K562 (cell line): ENCODE results near the gene CEP76. TPM values are rescaled to one million over a fixed set of nuclear protein-coding genes. Genes with fewer than 3 reads are reported as not detected.

ENCODE experiments used
- CTBP1 ChIP-seq: fragments of 450-650 bp; IDR thresholded peaks from 2 replicates; pipeline ENCODE4 v1.6.1; 2016; ENCODE audit warnings: borderline replicate concordance
- FOXM1 ChIP-seq, 2 experiments: fragments of 450-650 bp in 1 of 2; sonication (generic) in 1 of 2; formaldehyde crosslinking in 1 of 2; IDR thresholded peaks; 2 replicates each; pipeline versions ENCODE4 v1.6.1 to v1.9.0; 2017 to 2022; ENCODE audit warnings: low read depth in 2 of 2, mild to moderate bottlenecking in 2 of 2, missing genetic modification reagents in 1 of 2, moderate library complexity in 1 of 2
- L3MBTL2 ChIP-seq: fragments of 450-650 bp; IDR thresholded peaks from 2 replicates; pipeline ENCODE4 v1.6.1; 2016; ENCODE audit warnings: mild to moderate bottlenecking, moderate library complexity
- REST ChIP-seq, 2 experiments: fragments of 450-650 bp; formaldehyde crosslinking in 1 of 2; IDR thresholded peaks; 2 replicates each; pipeline versions ENCODE4 v1.4.0 to v1.6.1; 2014 to 2020; ENCODE audit warnings: mild to moderate bottlenecking in 2 of 2, borderline replicate concordance in 1 of 2, low read depth in 1 of 2
- polyA plus RNA-seq, 8 experiments: library from polyadenylated mRNA; depleted of rRNA in 4 of 8; stranded (reverse) in 5 of 8; unstranded in 3 of 8; fragments of >200 nt; fragmentation: Nextera tagmentation in 2 of 8; fragmentation: Illumina TruSeq in 1 of 8; extraction: Ambion mirVana in 2 of 8; extraction: Trizol in 1 of 8; gene quantifications; 2 replicates each; pipeline versions ENCODE4 v1.2.1 to v1.2.3, GENCODE V29; 2011 to 2014; ENCODE audit warnings: inconsistent platforms in 1 of 8, missing spikeins in 1 of 8
- total RNA-seq, 7 experiments: library from RNA; depleted of rRNA in 6 of 7; stranded (reverse); fragments of >200 nt in 6 of 7; fragmentation: Illumina TruSeq in 2 of 7; extraction: Trizol in 2 of 7; gene quantifications; 2 replicates each; pipeline versions ENCODE4 v1.2.1 to v1.2.3, GENCODE V29; 2011 to 2021; ENCODE audit warnings: low replicate concordance in 1 of 7
- TF ChIP-seq, protein P1 (sequence below), 2 experiments: fragments of 450-650 bp in 1 of 2; sonication (generic) in 1 of 2; formaldehyde crosslinking in 1 of 2; IDR thresholded peaks; 2 replicates each; pipeline versions ENCODE4 v1.7.1 to v1.9.0; 2016 to 2022; ENCODE audit warnings: inconsistent platforms in 1 of 2, mild to moderate bottlenecking in 1 of 2, missing genetic modification reagents in 1 of 2

Gene CEP76
- total and polyA plus RNA-seq, 9 of the 15 experiments (the other 6 are each of a cell fraction or from before 2014, with no cell fraction given), result 5.3 to 27.3 (median 19.3) TPM

GRCh38 chr18:12639990-12640880 lies 62.3 kb downstream of the CEP76 start (continued):
- TF ChIP-seq, protein P1, sequence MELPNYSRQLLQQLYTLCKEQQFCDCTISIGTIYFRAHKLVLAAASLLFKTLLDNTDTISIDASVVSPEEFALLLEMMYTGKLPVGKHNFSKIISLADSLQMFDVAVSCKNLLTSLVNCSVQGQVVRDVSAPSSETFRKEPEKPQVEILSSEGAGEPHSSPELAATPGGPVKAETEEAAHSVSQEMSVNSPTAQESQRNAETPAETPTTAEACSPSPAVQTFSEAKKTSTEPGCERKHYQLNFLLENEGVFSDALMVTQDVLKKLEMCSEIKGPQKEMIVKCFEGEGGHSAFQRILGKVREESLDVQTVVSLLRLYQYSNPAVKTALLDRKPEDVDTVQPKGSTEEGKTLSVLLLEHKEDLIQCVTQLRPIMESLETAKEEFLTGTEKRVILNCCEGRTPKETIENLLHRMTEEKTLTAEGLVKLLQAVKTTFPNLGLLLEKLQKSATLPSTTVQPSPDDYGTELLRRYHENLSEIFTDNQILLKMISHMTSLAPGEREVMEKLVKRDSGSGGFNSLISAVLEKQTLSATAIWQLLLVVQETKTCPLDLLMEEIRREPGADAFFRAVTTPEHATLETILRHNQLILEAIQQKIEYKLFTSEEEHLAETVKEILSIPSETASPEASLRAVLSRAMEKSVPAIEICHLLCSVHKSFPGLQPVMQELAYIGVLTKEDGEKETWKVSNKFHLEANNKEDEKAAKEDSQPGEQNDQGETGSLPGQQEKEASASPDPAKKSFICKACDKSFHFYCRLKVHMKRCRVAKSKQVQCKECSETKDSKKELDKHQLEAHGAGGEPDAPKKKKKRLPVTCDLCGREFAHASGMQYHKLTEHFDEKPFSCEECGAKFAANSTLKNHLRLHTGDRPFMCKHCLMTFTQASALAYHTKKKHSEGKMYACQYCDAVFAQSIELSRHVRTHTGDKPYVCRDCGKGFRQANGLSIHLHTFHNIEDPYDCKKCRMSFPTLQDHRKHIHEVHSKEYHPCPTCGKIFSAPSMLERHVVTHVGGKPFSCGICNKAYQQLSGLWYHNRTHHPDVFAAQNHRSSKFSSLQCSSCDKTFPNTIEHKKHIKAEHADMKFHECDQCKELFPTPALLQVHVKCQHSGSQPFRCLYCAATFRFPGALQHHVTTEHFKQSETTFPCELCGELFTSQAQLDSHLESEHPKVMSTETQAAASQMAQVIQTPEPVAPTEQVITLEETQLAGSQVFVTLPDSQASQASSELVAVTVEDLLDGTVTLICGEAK (IDR thresholded peaks at IDR 0.05), result peak; percentile 31; the same call in 1 of the 2 replicates
- TF ChIP-seq, protein P1 (CRISPR knock-in tag; IDR thresholded peaks at IDR 0.05), result no peak
- peak; percentile 30; the same call in 1 of the 2 replicates for TF ChIP-seq CTBP1
- 0 out of 2 replicates have a peak, but pooled peaks have one; percentile 24 for TF ChIP-seq FOXM1 (IDR thresholded peaks at IDR 0.05; ENCODE audit: low read depth)
- no peak for TF ChIP-seq FOXM1 (CRISPR knock-in tag; IDR thresholded peaks at IDR 0.05; ENCODE audit: low read depth)
- peak; percentile 67; the same call in 1 of the 2 replicates for TF ChIP-seq L3MBTL2
- peak; percentile 51 for TF ChIP-seq REST (IDR thresholded peaks at IDR 0.05; ENCODE audit: borderline replicate concordance)
- no peak for TF ChIP-seq REST (CRISPR knock-in tag; IDR thresholded peaks at IDR 0.05; ENCODE audit: low read depth)
